Keratinocyte (primary cell): ENCODE results near the gene HCK. TPM values are rescaled to one million over a fixed set of nuclear protein-coding genes. Genes with fewer than 3 reads are reported as not detected.
A peak's percentile ranks its signal among the peaks of the same experiment; 100 is the strongest.

Experiments used
- DNase-seq: peaks from one replicate; pipeline ENCODE4 v3.0.0-alpha.2; 2011; ENCODE audit warnings: low read depth, missing footprints, low spot score
- FAIRE-seq: peaks from 2 replicates; lab custom pipeline; 2011; peaks lifted over from hg19 to GRCh38; lab: Jason Lieb, UNC
- H2AFZ ChIP-seq: 2 replicates; pipeline ENCODE4 v1.6.0; 2012; ENCODE audit warnings: low read length, control low read depth, inconsistent platforms; ENCODE audit not compliant: control insufficient read depth
- H3K27ac ChIP-seq: 2 replicates; pipeline ENCODE4 v1.5.1; 2011; ENCODE audit warnings: low read length; ENCODE audit not compliant: control insufficient read depth, insufficient read depth
- H3K27me3 ChIP-seq: 3 replicates; pipeline ENCODE4 v1.6.0; 2011; ENCODE audit warnings: low read length; ENCODE audit not compliant: control insufficient read depth, insufficient read depth; ENCODE audit errors: extremely low read depth
- H3K36me3 ChIP-seq, 2 experiments: 2 replicates in 1 of 2; 3 replicates in 1 of 2; pipeline ENCODE4 v1.5.1; 2011; ENCODE audit warnings: low read length in 2 of 2, mild to moderate bottlenecking in 1 of 2; ENCODE audit not compliant: control insufficient read depth in 2 of 2, insufficient read depth in 2 of 2; ENCODE audit errors: extremely low read depth in 1 of 2
- H3K4me1 ChIP-seq: 3 replicates; pipeline ENCODE4 v1.5.1; 2011; ENCODE audit warnings: low read length; ENCODE audit not compliant: control insufficient read depth, insufficient read depth; ENCODE audit errors: extremely low read depth
- H3K4me2 ChIP-seq: 3 replicates; pipeline ENCODE4 v1.6.0; 2011; ENCODE audit warnings: low read depth, low read length; ENCODE audit not compliant: control insufficient read depth, insufficient read depth; ENCODE audit errors: extremely low read depth
- H3K4me3 ChIP-seq, 3 experiments: fragments of 200-600 bp in 1 of 3; sonication (generic) in 1 of 3; 2 replicates in 2 of 3; 3 replicates in 1 of 3; pipeline ENCODE4 v1.5.1; 2011 to 2016; ENCODE audit warnings: low read length in 3 of 3, mild to moderate bottlenecking in 3 of 3, control low read depth in 2 of 3, inconsistent platforms in 1 of 3, low read depth in 1 of 3, mixed read lengths in 1 of 3, mixed run types in 1 of 3, moderate library complexity in 1 of 3; ENCODE audit not compliant: control insufficient read depth in 2 of 3, insufficient read depth in 2 of 3; ENCODE audit errors: extremely low read depth in 1 of 3
- H3K79me2 ChIP-seq: 2 replicates; pipeline ENCODE4 v1.6.0; 2012; ENCODE audit warnings: low read length; ENCODE audit not compliant: control insufficient read depth, insufficient read depth
- H3K9ac ChIP-seq: 3 replicates; pipeline ENCODE4 v1.6.0; 2011; ENCODE audit warnings: low read length; ENCODE audit not compliant: control insufficient read depth, insufficient read depth; ENCODE audit errors: extremely low read depth
- H3K9me1 ChIP-seq: 3 replicates; pipeline ENCODE4 v1.6.0; 2011; ENCODE audit warnings: low read length; ENCODE audit not compliant: control insufficient read depth, insufficient read depth; ENCODE audit errors: extremely low read depth
- H3K9me3 ChIP-seq: 2 replicates; pipeline ENCODE4 v1.5.1; 2012; ENCODE audit warnings: low read depth, low read length; ENCODE audit not compliant: control insufficient read depth
- H4K20me1 ChIP-seq: 3 replicates; pipeline ENCODE4 v1.6.0; 2011; ENCODE audit warnings: low read length; ENCODE audit not compliant: control insufficient read depth, insufficient read depth; ENCODE audit errors: extremely low read depth
- CTCF ChIP-seq, 3 experiments: IDR thresholded peaks in 1 of 3; conservative IDR thresholded peaks in 1 of 3; optimal IDR thresholded peaks in 1 of 3; 2 replicates in 2 of 3; 3 replicates in 1 of 3; pipeline versions ENCODE3 to v1.5.1; 2011; ENCODE audit warnings: low read length in 3 of 3, mild to moderate bottlenecking in 3 of 3, moderate library complexity in 2 of 3, control low read depth in 1 of 3, inconsistent platforms in 1 of 3; ENCODE audit not compliant: insufficient read depth in 2 of 3; ENCODE audit errors: extremely low read depth in 1 of 3
- EZH2 ChIP-seq: IDR thresholded peaks from one replicate; pipeline ENCODE4 v1.6.1; 2012; ENCODE audit warnings: inconsistent platforms, mild to moderate bottlenecking, low read length, moderate library complexity
- dilution Hi-C: fragments of 300-500 bp; cut with MboI; formaldehyde crosslinking; loops from one replicate; pipeline ENCODE4 v1.7.0; 2020; ENCODE audit warnings: low sequenced_read_pairs; ENCODE audit not compliant: extremely low pct_ligation_motif_present
- polyA plus RNA-seq, 5 experiments: library from polyadenylated mRNA; depleted of rRNA in 3 of 5; stranded (reverse) in 3 of 5; stranded (forward) in 1 of 5; unstranded in 1 of 5; fragments of >200 nt; gene quantifications; 1 replicate in 1 of 5; 2 replicates in 3 of 5; 3 replicates in 1 of 5; pipeline versions ENCODE4 v1.2.1 to v1.2.3, GENCODE V29; 2011 to 2012; ENCODE audit warnings: missing spikeins in 2 of 5, low read depth in 1 of 5, low replicate concordance in 1 of 5

The HCK gene
- polyA plus RNA-seq, 1 donor (not counting 4 experiments of a cell fraction or from before 2014, with no cell fraction given) = not detected

GRCh38 chr20:32018269-32019155, 33.5 kb upstream of the HCK start:
- dilution Hi-C loops = no loop called here
- no peak overlapping the region for H3K27ac ChIP-seq

DNA sequence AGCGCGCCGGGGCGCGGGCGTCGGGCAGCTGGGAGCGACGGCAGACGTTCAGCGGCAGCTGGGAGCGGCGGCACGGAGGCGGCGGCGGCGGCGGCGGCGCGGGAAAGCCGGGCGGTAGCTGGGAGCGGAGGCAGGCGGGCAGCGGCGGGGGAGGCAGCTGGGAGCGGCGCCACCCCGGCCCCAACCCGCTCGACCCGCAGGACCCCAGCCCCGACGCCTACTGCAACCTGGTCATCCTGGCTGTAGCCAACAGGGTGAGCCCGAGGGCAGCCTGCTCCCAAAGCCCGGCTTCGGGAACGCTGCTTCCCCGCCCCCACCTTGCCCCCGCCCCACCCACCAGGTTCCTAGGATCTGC, 32.9 kb upstream of the HCK start:
- dilution Hi-C loops = no loop called here

More at GRCh38 chr20:32018269-32019155, 33.5 kb upstream of the HCK start:
- no peaks in the 10 kb centered on the region for H3K36me3 ChIP-seq
- H4K20me1 ChIP-seq = no peaks in the 10 kb centered on the region
- no peaks in the 10 kb centered on the region for H3K79me2 ChIP-seq
- no peak for FAIRE-seq
- peak overlapping the region; percentile 43 for H2AFZ ChIP-seq
- H3K9me1 ChIP-seq = no peaks in the 10 kb centered on the region
- no peak overlapping the region for H3K9ac ChIP-seq
- peak overlapping the region; percentile 25 to 28 (median 27) for H3K4me3 ChIP-seq
- H3K9me3 ChIP-seq = no peaks in the 10 kb centered on the region
- H3K27me3 ChIP-seq = peaks cover 61% of the 10 kb centered on the region
- TF ChIP-seq CTCF (optimal IDR thresholded peaks at IDR 0.05 in 1 of 3, IDR thresholded peaks at IDR 0.05 in 1 of 3, conservative IDR thresholded peaks at IDR 0.05 in 1 of 3; ENCODE audit: extremely low read depth in 1 of 3, insufficient read depth in 2 of 3, low read length in 3 of 3) (no peak), EZH2 (peak; percentile 75)
- DNase-seq = no peak
- peaks cover 5% of the 10 kb centered on the region for H3K4me1 ChIP-seq
- peak overlapping the region; percentile 58 for H3K4me2 ChIP-seq

More for the DNA sequence above, 32.9 kb upstream of the HCK start:
- no peak overlapping the region for H2AFZ ChIP-seq
- no peak for TF ChIP-seq EZH2
- TF ChIP-seq CTCF (optimal IDR thresholded peaks at IDR 0.05 in 1 of 3, IDR thresholded peaks at IDR 0.05 in 1 of 3, conservative IDR thresholded peaks at IDR 0.05 in 1 of 3; ENCODE audit: extremely low read depth in 1 of 3, insufficient read depth in 2 of 3, low read length in 3 of 3) = no peak
- H4K20me1 ChIP-seq = no peaks in the 10 kb centered on the region
- H3K4me1 ChIP-seq = peaks cover 5% of the 10 kb centered on the region
- H3K27me3 ChIP-seq = peaks cover 61% of the 10 kb centered on the region
- no peak overlapping the region for H3K4me2 ChIP-seq
- H3K36me3 ChIP-seq = no peaks in the 10 kb centered on the region
- H3K9me3 ChIP-seq = no peaks in the 10 kb centered on the region
- DNase-seq = no peak
- H3K79me2 ChIP-seq = no peaks in the 10 kb centered on the region
- H3K4me3 ChIP-seq = no peak overlapping the region
- H3K9ac ChIP-seq = no peak overlapping the region
- H3K27ac ChIP-seq = no peak overlapping the region
- no peak for FAIRE-seq
- H3K9me1 ChIP-seq = no peaks in the 10 kb centered on the region
